SKM-1 (cell line): ENCODE measurements around the gene ZFYVE27.

Source experiments
- DNase-seq: peaks from one replicate; lab custom pipeline; 2025; ENCODE audit not compliant: unreplicated experiment; lab: John Stamatoyannopoulos, UW

ZFYVE27 gene

GRCh38 chr10:97766996-97767924 lies 30.3 kb downstream of the ZFYVE27 start:
- DNase-seq = no peak

GRCh38 chr10:97768322-97769315 lies 31.7 kb downstream of the ZFYVE27 start:
- no peak for DNase-seq

DNA sequence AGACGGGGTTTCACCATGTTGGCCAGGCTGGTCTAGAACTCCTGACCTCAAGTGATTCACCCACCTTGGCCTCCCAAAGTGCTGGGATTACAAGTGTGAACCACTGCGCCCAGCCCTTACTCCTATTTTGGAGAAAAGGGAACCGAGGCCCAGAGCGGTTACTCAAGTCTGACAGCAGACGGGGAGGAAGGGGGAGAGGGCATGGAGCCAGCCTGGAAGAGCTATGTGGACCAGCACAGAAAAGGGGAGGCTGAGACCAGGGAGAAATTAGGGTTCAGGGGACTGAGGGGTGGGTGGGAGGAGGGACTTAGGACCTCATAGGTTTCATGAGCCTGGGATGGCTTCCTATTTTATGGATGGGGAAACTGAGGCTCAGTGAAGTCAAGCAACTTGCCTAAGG lies 33.3 kb downstream of the ZFYVE27 start:
- no peak for DNase-seq

- no peak for DNase-seq
Measured at GRCh38 chr10:97771055-97771891, 34.3 kb downstream of the ZFYVE27 start.

DNA sequence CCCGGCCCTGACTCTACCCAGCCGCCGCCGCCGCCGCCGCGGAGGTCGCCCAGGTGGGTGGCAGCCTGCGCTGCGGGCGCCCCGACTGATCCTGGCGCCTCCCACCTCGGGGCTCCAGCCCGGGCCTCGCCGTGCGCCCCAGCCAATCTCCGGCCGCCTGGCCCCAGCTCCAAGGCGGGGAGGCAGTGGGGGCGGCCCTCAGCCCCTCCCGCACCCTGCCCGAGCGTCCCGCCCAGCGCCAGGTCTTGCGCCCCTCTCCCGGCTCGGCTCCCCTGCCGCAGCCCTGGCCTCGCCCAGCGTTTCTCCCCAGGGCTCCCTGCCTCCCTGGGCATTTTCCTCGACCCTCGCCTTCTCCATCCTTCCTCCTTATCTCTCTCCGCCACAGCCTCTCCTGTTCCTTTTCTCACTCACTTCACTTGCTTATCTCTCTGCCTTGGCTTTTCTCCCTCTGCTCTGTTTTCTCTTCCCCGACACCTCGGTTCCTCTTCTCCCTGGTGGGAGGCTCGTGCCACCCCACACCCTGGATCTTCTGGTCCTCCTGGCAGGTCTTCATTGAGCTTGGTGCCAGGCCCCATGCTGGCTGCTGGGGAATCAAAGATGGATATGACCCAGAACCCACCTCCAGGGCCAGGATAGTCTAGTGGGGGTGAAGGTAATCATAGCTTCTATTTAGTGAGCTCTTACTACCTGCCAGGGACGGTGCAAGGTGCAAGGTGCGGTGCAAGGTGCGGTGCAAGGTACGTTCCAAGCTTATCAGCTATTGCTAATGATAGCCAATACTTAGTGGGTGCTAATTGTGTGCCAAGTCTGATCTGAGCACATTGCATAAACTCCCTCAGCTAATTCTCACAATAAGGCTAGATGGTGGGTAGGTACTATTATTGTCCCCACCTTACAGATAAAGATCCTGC lies 35.2 kb downstream of the ZFYVE27 start, which contains the start of gene SFRP5:
SFRP5 (minus strand) TSS at position 87 of the 911 bp plus-strand sequence. CDS start 166 bp downstream, outside the sequence.
- no peak for DNase-seq

DNA sequence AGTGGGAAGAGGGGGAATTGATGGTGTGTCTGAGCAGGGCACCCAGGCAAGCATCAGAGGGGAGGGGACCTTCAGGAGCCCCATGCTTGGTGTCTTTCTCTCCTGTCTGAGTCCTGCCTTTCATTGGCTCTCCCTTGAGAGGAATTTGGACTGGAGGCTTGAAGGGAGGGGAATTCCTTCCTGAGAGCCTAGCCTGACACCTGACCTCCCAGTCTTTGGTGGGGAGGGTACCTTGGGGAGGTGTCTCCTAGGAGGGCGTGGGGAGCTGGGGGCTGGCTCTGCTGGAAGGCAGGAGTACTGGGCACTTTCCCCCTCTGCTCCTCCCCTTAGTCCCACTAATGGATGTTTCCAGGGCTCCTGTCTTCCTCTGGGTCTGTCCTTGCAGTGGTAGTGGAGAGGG lies 36.2 kb downstream of the ZFYVE27 start:
- no peak for DNase-seq

GRCh38 chr10:97774811-97775294 lies 37.9 kb downstream of the ZFYVE27 start:
- no peak for DNase-seq

- no peak for DNase-seq
Measured at GRCh38 chr10:97777143-97777542, 40.2 kb downstream of the ZFYVE27 start.

DNA sequence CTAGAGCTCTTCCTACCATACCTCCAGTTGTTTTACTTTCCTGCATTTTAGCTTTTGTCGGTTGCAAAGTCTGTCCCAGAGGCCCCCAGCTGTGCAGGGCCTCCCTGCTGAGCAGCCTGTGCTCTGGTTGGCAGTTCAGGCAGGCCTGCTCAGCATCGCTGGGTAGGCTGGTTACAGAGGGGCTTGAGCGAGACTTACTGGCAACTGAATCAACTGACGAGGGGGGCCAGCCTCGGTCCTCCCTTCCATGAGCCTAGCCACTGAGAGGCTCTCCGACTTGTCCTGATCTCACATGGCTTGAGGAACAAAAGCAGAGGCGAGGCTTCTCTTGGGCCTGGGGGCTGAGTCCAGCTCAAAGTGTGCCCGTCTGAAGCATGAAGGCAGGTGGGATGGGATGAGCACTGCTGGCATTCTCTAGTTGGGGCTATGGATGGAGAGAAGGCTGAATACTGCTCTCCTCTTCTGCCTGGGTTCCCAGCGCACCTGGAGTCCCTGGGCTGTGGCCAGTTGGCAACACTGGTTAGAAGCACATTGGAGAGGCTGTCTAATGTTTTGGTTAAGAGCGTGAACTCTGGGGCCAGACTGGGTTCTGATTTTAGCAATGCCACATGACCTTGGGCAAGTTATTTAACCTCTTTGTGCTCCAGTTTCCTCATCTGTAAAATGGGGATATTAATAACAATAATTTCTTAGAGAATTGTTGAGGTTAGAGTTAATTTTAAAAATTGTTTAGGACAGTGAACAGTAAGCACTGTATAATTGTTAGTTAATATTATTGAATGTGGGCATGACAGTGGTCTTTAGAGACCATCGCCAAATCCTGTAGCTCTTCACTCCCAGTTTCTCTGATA lies 41.7 kb downstream of the ZFYVE27 start:
- no peak for DNase-seq

- no peak for DNase-seq
Measured at GRCh38 chr10:97779492-97779891, 42.6 kb downstream of the ZFYVE27 start.

DNA sequence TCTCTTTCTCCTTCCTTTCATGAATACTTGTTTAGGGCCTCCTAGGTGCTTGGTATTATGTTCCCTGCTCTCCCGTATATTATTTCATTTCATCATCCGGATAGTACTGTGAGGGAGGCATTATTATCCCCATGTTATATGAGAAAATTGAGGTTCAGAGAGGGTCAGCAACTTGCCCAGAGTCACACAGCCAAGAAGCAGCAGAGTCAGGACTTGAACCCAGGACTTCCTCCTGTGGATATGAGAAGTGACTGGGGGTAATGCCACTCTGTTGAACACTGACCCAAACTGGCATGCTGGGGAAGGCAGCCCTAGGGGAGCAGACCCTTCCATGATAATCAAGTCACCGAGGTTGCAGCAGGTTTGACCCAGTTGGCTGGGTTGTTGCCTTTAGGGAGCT lies 43.0 kb downstream of the ZFYVE27 start:
- DNase-seq = no peak

DNA sequence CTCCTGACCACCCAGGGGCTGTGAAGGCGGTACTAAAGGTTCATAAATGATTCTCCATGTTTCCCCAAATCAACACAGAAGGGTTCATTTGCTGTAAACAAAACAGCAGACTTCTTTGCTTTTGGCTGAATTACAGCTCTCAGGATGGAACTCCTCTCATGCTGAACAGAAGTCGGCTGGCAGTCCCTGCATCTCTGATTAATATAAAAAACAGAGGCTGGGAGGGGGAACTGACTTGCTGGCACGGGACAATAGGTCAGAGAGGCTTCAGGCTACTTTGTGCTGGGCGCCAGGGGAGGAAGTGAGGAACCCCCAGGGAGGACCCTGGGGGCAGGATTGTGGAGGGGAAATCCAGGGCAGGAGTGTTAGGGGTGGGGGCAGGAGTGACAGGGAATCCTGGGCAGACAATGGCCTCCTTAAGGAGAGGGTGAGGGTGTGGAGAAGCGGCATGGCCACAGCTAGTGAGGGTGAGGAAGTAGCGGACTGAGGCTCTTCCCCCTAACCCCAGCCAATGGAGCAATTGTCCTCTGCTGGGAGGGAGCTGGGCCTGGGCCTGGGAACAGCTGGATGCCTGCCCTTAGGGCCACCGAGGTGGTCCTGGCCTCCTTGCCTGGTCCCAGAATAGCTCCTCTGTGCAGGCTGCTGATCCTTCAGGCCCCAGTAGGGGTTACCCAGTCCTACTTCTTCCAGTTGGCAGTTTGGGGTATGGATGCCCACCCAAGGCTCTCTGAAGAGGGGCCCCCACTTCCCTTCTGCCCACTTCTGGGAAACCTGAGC lies 44.1 kb downstream of the ZFYVE27 start:
- no peak for DNase-seq

GRCh38 chr10:97781618-97782331 lies 44.8 kb downstream of the ZFYVE27 start:
- DNase-seq = no peak

GRCh38 chr10:97782455-97783228 lies 45.7 kb downstream of the ZFYVE27 start:
- DNase-seq = no peak

GRCh38 chr10:97784200-97784810 lies 47.4 kb downstream of the ZFYVE27 start:
- DNase-seq = no peak

DNA sequence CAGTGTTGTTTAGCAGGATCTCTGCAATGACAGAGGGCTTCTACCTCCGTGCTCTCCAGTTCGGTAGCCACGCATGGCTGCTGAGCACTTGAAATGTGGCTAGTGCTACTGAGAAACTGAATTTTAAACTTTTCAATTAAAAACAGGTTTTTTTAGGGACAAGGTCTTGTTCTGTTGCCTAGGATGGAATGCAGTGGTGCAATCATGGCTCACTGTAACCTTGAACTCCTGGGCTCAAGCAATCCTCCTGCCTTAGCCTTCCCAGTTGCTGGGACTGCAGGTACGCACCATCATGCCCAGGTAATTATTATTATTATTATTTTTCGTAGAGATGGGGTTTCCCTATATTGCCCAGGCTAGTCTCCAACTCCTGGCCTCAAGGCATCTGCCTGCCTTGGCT lies 48.3 kb downstream of the ZFYVE27 start:
- DNase-seq = no peak
